Calu3 (cell line): ENCODE measurements around the gene PPP1R27. TPM values are rescaled to one million over a fixed set of nuclear protein-coding genes. Genes with fewer than 3 reads are reported as not detected.

Experiments used
- BruUV-seq: library from RNA; stranded (reverse); fragments of 400-500 nt; replicated peaks from 2 replicates; lab custom pipeline; 2021; lab: Mats Ljungman, UMichigan
- CTCF ChIA-PET: fragments of 300-600 bp; sonication (Branson Sonifier 250); formaldehyde crosslinking; loops from one replicate; lab custom pipeline; 2022; ENCODE audit warnings: antibody characterized with exemption; lab: Charles Lee
- DNase-seq: peaks from one replicate; pipeline ENCODE4 v3.0.0; 2022
- H3K27ac Mint-ChIP-seq: one replicate; pipeline ENCODE4 v1.8.0; 2022; ENCODE audit warnings: mixed read lengths; ENCODE audit not compliant: unreplicated experiment
- H3K27me3 Mint-ChIP-seq: one replicate; pipeline ENCODE4 v1.8.0; 2022; ENCODE audit warnings: mixed read lengths; ENCODE audit not compliant: unreplicated experiment
- H3K36me3 Mint-ChIP-seq: one replicate; pipeline ENCODE4 v1.8.0; 2022; ENCODE audit warnings: mild to moderate bottlenecking, moderate library complexity, mixed read lengths; ENCODE audit not compliant: insufficient read depth, unreplicated experiment
- H3K4me1 Mint-ChIP-seq: one replicate; pipeline ENCODE4 v1.8.0; 2022; ENCODE audit warnings: mild to moderate bottlenecking, low read depth, mixed read lengths; ENCODE audit not compliant: unreplicated experiment
- H3K4me3 Mint-ChIP-seq: one replicate; pipeline ENCODE4 v1.8.0; 2022; ENCODE audit warnings: mild to moderate bottlenecking, low read depth, moderate library complexity, mixed read lengths; ENCODE audit not compliant: unreplicated experiment
- H3K9me3 Mint-ChIP-seq: one replicate; pipeline ENCODE4 v1.8.0; 2022; ENCODE audit warnings: low read depth, mixed read lengths; ENCODE audit not compliant: unreplicated experiment
- CTCF ChIP-seq: fragments of 200-600 bp; IDR thresholded peaks from one replicate; pipeline ENCODE4 v1.8.0; 2022; ENCODE audit warnings: antibody characterized with exemption; ENCODE audit not compliant: unreplicated experiment
- intact Hi-C: fragments of 100-400 bp; cut with micrococcal nuclease; formaldehyde crosslinking; loops from one replicate; pipeline ENCODE4 v1.10.0; 2022; ENCODE audit not compliant: unreplicated experiment
- total RNA-seq: library from RNA; stranded (reverse); gene quantifications from 2 replicates; pipeline ENCODE4 v1.2.3, GENCODE V29; 2022

Gene PPP1R27
- total RNA-seq, 1 experiment from 2014 or later = not detected

- peaks cover 3% of the 10 kb centered on the region for H3K9me3 Mint-ChIP-seq
- H3K4me1 Mint-ChIP-seq = peaks cover 22% of the 10 kb centered on the region
- TF ChIP-seq CTCF = no peak
- CTCF ChIA-PET = interaction anchor here (1.2 kb wide), 1 partner anchor 11 kb away, joined by 4 read pairs; no protein-coding TSS in a partner anchor
- BruUV-seq = no TSS peak
- H3K36me3 Mint-ChIP-seq = peaks cover 3% of the 10 kb centered on the region
- H3K27ac Mint-ChIP-seq = no peak overlapping the region
- intact Hi-C loops = no loop called here
- DNase-seq = no peak
- peaks cover 37% of the 10 kb centered on the region for H3K27me3 Mint-ChIP-seq
- no peak overlapping the region for H3K4me3 Mint-ChIP-seq
Observed at GRCh38 chr17:81813861-81814683, 20.8 kb downstream of the PPP1R27 start.

- no peak for TF ChIP-seq CTCF
- BruUV-seq = no TSS peak
- no peak for DNase-seq
- Mint-ChIP-seq H3K4me1 (peaks cover 22% of the 10 kb centered on the region), H3K4me3 (no peak overlapping the region), H3K27ac (no peak overlapping the region), H3K9me3 (peaks cover 3% of the 10 kb centered on the region), H3K36me3 (peaks cover 5% of the 10 kb centered on the region), H3K27me3 (peaks cover 44% of the 10 kb centered on the region)
- intact Hi-C loops = no loop called here
- CTCF ChIA-PET = interaction anchor here (0.6 kb wide), 1 partner anchor 13 kb away, joined by 3 read pairs; no protein-coding TSS in a partner anchor
Observed at GRCh38 chr17:81813371-81813684, 21.5 kb downstream of the PPP1R27 start.

DNA sequence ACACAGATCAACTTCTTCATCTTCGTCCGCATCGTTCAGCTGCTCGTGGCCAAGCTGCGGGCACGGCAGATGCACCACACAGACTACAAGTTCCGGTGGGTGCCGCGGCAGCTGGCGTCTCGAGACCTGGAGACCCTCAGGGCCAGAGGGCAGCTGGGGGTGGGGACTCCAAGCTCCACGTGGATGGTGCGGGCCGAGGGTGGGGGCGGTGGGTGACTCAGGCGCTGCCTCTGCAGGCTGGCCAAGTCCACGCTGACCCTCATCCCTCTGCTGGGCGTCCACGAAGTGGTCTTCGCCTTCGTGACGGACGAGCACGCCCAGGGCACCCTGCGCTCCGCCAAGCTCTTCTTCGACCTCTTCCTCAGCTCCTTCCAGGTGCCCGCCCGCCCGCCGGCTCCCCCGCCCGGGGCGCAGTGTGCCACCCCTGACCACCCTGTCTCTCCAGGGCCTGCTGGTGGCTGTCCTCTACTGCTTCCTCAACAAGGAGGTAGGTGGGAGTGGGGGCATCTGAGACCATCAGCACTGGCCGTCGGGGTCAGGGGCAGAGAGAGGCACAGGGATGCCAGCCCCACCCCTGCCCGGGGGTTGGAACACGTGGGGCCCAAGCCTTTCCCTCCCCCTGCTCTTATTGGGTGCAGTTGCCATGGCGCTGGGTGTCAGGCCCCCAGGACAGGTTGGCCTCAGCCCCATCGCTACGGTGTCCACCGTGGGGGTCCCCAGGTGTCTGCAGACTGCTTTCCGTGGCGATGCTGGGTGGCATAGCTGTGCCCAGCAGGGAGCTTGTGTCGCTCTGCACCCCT is 22.1 kb downstream of the PPP1R27 start:
- no peak for DNase-seq
- Mint-ChIP-seq H3K27me3 (peaks cover 45% of the 10 kb centered on the region), H3K27ac (no peak overlapping the region), H3K4me3 (no peak overlapping the region), H3K4me1 (peaks cover 22% of the 10 kb centered on the region), H3K9me3 (peaks cover 3% of the 10 kb centered on the region), H3K36me3 (peaks cover 5% of the 10 kb centered on the region)
- intact Hi-C loops = no loop called here
- CTCF ChIA-PET = interaction anchor here (0.6 kb wide), 1 partner anchor 14 kb away, joined by 3 read pairs; no protein-coding TSS in a partner anchor
- no peak for TF ChIP-seq CTCF
- BruUV-seq = no TSS peak

GRCh38 chr17:81811705-81812570 is 22.9 kb downstream of the PPP1R27 start:
- no peak for DNase-seq
- no TSS peak for BruUV-seq
- peaks cover 45% of the 10 kb centered on the region for H3K27me3 Mint-ChIP-seq
- no peak for TF ChIP-seq CTCF
- intact Hi-C loops = no loop called here
- no peak overlapping the region for H3K27ac Mint-ChIP-seq
- peaks cover 3% of the 10 kb centered on the region for H3K9me3 Mint-ChIP-seq
- no peak overlapping the region for H3K4me3 Mint-ChIP-seq
- peaks cover 22% of the 10 kb centered on the region for H3K4me1 Mint-ChIP-seq
- peaks cover 5% of the 10 kb centered on the region for H3K36me3 Mint-ChIP-seq
- CTCF ChIA-PET = interaction anchor here (0.7 kb wide), 1 partner anchor 570 kb away, joined by 5 read pairs; no protein-coding TSS in a partner anchor
